Chondrocyte (in vitro differentiated cells): Measurements from ENCODE around the gene PPP2R5A. TPM values are rescaled to one million over a fixed set of nuclear protein-coding genes. Genes with fewer than 3 reads are reported as not detected.

Source experiments
- DNase-seq: peaks from one replicate; pipeline ENCODE4 v3.0.0; 2021; ENCODE audit warnings: mixed read lengths, low spot score
- H3K27ac Mint-ChIP-seq: one replicate; pipeline ENCODE4 v1.8.0; 2021; ENCODE audit warnings: mild to moderate bottlenecking, moderate library complexity, mixed read lengths; ENCODE audit not compliant: unreplicated experiment
- H3K27me3 Mint-ChIP-seq: 2 replicates; pipeline ENCODE4 v1.8.0; 2021; ENCODE audit warnings: low read depth, mixed read lengths
- H3K36me3 Mint-ChIP-seq: 2 replicates; pipeline ENCODE4 v1.8.0; 2021; ENCODE audit warnings: low read depth, mixed read lengths
- H3K4me1 Mint-ChIP-seq: 2 replicates; pipeline ENCODE4 v1.8.0; 2021; ENCODE audit warnings: low read depth, mild to moderate bottlenecking, mixed read lengths
- H3K4me3 Mint-ChIP-seq: one replicate; pipeline ENCODE4 v1.8.0; 2021; ENCODE audit warnings: mild to moderate bottlenecking, moderate library complexity, mixed read lengths; ENCODE audit not compliant: unreplicated experiment
- H3K9me3 Mint-ChIP-seq: 2 replicates; pipeline ENCODE4 v1.8.0; 2021; ENCODE audit warnings: low read depth, mixed read lengths
- total RNA-seq: library from RNA; stranded (reverse); gene quantifications from 3 replicates; pipeline ENCODE4 v1.2.1, GENCODE V29; 2021
- TF ChIP-seq, protein P1 (sequence below): fragments of 200-600 bp; sonication (generic); IDR thresholded peaks from 2 replicates; pipeline ENCODE4 v1.5.0; 2021; ENCODE audit warnings: antibody characterized with exemption, mild to moderate bottlenecking, moderate library complexity

The PPP2R5A gene
- total RNA-seq, 1 donor from 2014 or later: 16.8 TPM

DNA sequence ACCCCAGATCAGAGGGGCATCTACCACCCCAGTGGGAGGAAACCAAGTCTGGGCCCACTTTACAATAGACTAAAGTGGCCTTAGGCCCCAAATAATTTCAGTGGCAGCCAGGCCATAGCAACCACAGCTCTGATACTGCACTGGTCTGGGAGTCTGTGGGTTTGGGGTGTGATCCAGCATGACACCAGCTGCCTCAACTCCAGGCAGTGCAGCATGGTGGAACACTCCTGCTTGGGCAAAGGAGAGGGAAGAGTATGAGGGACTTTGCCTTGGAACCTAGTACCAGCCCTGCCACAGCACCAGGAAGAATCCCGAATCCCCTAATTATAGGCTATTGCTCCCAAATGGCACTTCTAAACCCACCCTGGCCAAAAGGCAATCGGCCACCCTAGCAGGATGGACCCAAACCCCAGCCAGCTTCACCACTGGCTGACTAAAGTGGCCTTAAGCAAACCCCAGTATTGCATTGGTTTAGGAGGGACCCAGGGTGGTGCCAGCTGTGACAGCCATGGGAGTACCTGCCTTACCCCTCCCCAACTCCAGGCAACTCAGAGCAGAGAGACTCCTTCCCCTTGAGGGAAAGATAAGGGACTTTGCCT is 82.4 kb downstream of the PPP2R5A start:
- H3K36me3 Mint-ChIP-seq: peaks cover 20% of the 10 kb centered on the region
- no peak overlapping the region for H3K27ac Mint-ChIP-seq
- peaks cover 3% of the 10 kb centered on the region for H3K9me3 Mint-ChIP-seq
- no peak for DNase-seq
- TF ChIP-seq, protein P1, sequence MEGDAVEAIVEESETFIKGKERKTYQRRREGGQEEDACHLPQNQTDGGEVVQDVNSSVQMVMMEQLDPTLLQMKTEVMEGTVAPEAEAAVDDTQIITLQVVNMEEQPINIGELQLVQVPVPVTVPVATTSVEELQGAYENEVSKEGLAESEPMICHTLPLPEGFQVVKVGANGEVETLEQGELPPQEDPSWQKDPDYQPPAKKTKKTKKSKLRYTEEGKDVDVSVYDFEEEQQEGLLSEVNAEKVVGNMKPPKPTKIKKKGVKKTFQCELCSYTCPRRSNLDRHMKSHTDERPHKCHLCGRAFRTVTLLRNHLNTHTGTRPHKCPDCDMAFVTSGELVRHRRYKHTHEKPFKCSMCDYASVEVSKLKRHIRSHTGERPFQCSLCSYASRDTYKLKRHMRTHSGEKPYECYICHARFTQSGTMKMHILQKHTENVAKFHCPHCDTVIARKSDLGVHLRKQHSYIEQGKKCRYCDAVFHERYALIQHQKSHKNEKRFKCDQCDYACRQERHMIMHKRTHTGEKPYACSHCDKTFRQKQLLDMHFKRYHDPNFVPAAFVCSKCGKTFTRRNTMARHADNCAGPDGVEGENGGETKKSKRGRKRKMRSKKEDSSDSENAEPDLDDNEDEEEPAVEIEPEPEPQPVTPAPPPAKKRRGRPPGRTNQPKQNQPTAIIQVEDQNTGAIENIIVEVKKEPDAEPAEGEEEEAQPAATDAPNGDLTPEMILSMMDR: no peak
- H3K4me1 Mint-ChIP-seq: no peaks in the 10 kb centered on the region
- no peaks in the 10 kb centered on the region for H3K27me3 Mint-ChIP-seq
- H3K4me3 Mint-ChIP-seq: no peak overlapping the region

DNA sequence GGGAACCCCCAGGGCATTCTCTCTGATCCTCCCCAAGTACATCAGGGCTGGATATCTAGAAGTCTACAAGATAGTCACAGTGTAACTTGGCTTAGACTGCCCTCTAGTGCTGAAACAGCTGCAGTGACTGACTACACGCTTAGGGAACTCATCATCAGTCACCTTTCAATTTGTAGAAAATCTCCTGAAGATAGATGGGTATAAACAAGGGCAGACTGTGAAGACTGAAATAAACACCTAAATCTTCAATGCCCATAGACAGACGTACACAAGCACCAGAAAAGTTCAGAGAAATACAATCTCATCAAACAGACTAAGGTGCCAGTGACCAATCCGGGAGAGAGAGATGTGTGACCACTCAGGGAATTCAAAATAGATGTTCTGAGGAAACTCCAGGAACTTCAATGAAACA is 82.9 kb downstream of the PPP2R5A start:
- Mint-ChIP-seq H3K9me3 (peaks cover 8% of the 10 kb centered on the region), H3K4me3 (no peak overlapping the region), H3K27ac (no peak overlapping the region), H3K4me1 (no peaks in the 10 kb centered on the region), H3K27me3 (no peaks in the 10 kb centered on the region), H3K36me3 (peaks cover 22% of the 10 kb centered on the region)
- TF ChIP-seq, protein P1: peak; percentile 92
- no peak for DNase-seq

DNA sequence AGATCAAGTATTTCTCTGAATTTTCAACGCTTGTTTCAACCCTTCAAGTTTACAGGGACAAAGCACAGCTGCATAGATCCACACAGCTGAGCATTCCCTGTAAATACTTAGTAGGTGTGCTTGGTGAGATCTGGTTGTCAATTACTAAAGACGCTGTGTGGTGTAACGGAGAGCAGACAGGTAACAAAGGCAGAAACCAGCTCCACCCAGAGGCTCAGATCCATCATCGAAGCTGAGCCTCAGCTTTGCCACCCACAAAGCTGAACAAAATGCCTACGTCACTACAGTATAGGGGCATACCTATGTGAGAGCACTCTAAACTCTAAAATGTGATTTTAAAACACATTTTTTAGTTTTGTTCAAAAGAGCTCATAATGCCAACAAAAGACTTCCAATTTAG is 90.8 kb downstream of the PPP2R5A start:
- no peak for DNase-seq
- H3K4me1 Mint-ChIP-seq: no peaks in the 10 kb centered on the region
- no peak overlapping the region for H3K4me3 Mint-ChIP-seq
- H3K36me3 Mint-ChIP-seq: peaks cover 37% of the 10 kb centered on the region
- H3K27ac Mint-ChIP-seq: no peak overlapping the region
- H3K9me3 Mint-ChIP-seq: peaks cover 17% of the 10 kb centered on the region
- H3K27me3 Mint-ChIP-seq: no peaks in the 10 kb centered on the region
- TF ChIP-seq, protein P1: no peak

DNA sequence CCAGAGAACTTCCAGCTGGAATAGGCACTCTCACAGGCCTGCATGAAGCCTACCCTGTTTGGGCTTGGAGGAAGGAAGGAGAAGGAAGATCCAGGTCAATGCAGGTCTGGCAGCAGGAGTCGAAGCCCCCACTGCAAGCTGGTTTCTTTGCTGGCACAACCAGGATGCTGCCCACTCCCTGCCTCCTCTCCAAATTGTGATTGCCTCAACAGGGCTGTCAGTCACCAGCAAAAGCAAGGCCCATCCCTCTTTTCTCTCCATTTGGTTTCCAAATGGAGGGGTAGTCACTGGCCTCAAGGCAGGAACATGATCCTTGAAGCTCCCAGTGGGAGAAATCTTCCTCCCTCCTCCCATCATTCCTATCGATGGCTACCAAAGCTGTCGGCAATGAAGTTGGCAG is 92.4 kb downstream of the PPP2R5A start:
- Mint-ChIP-seq H3K27ac (no peak overlapping the region), H3K9me3 (peaks cover 14% of the 10 kb centered on the region), H3K4me1 (no peaks in the 10 kb centered on the region), H3K4me3 (no peak overlapping the region), H3K36me3 (peaks cover 29% of the 10 kb centered on the region), H3K27me3 (no peaks in the 10 kb centered on the region)
- DNase-seq: no peak
- TF ChIP-seq, protein P1: no peak

DNA sequence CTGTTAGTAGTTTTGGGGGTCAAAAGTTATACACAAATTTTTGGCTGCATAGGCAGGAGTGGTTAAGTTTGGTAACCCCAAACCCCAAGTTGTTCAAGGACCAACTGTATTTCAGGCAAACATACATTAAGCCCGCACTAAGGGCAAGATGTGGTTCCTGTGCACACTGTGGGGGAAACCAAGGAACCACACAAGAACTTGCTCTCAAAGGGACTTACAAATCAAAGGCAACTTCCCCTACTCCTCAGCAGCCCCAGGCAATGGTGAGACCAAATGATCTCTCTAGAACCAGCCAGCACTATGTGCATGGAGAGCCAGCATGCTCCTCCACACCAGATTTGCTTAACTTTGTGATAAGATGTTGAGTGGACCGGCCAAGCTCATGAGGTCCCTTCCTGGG is 94.2 kb downstream of the PPP2R5A start:
- Mint-ChIP-seq H3K4me3 (no peak overlapping the region), H3K27ac (no peak overlapping the region), H3K9me3 (no peaks in the 10 kb centered on the region), H3K36me3 (peaks cover 24% of the 10 kb centered on the region), H3K27me3 (no peaks in the 10 kb centered on the region), H3K4me1 (no peaks in the 10 kb centered on the region)
- TF ChIP-seq, protein P1: no peak
- no peak for DNase-seq
